Liver (tissue), 9 donors: Measurements from ENCODE around the gene SLC25A21. TPM values are rescaled to one million over a fixed set of nuclear protein-coding genes. Genes with fewer than 3 reads are reported as not detected.
A peak's percentile ranks its signal among the peaks of the same experiment; 100 is the strongest.

Source experiments
- DNase-seq: peaks from one replicate; pipeline ENCODE4 v3.0.0-alpha.2; 2017; ENCODE audit warnings: low spot score
- H3K27ac ChIP-seq, 2 donors: one replicate each; pipeline ENCODE4 v1.7.0; 2013; ENCODE audit warnings: inconsistent platforms in 2 of 2, low read length in 2 of 2, control low read depth in 1 of 2, low read depth in 1 of 2, mild to moderate bottlenecking in 1 of 2
- H3K27me3 ChIP-seq, 4 donors: one replicate each; pipeline versions ENCODE4 v1.6.1 to v1.7.0; 2013; ENCODE audit warnings: low read length in 3 of 4, inconsistent platforms in 1 of 4, mild to moderate bottlenecking in 1 of 4, moderate library complexity in 1 of 4; ENCODE audit not compliant: control insufficient read depth in 4 of 4, insufficient read depth in 4 of 4
- H3K36me3 ChIP-seq, 4 donors: one replicate each; pipeline versions ENCODE4 v1.6.1 to v1.7.0; 2013; ENCODE audit warnings: low read length in 3 of 4, mild to moderate bottlenecking in 3 of 4, low read depth in 1 of 4, moderate library complexity in 1 of 4; ENCODE audit not compliant: control insufficient read depth in 4 of 4, insufficient read depth in 3 of 4
- H3K4me1 ChIP-seq, 4 donors: one replicate each; pipeline versions ENCODE4 v1.6.1 to v1.7.0; 2013; ENCODE audit warnings: low read length in 3 of 4, mild to moderate bottlenecking in 3 of 4, moderate library complexity in 1 of 4; ENCODE audit not compliant: control insufficient read depth in 4 of 4, insufficient read depth in 4 of 4
- H3K4me3 ChIP-seq, 3 donors: one replicate each; pipeline versions ENCODE4 v1.6.1 to v1.7.0; 2013; ENCODE audit warnings: low read length in 3 of 3, control low read depth in 1 of 3, low read depth in 1 of 3, mild to moderate bottlenecking in 1 of 3
- H3K9ac ChIP-seq, 2 donors: one replicate each; pipeline ENCODE4 v1.7.0; 2013; ENCODE audit warnings: low read length in 2 of 2, mild to moderate bottlenecking in 2 of 2, moderate library complexity in 2 of 2, control low read depth in 1 of 2, low read depth in 1 of 2
- H3K9me3 ChIP-seq, 4 donors: one replicate each; pipeline versions ENCODE4 v1.6.1 to v1.7.0; 2013; ENCODE audit warnings: low read length in 3 of 4; ENCODE audit not compliant: control insufficient read depth in 4 of 4
- ATF3 ChIP-seq: IDR thresholded peaks from 2 replicates; pipeline ENCODE4 v1.6.1; 2016; ENCODE audit warnings: antibody characterized with exemption
- CTCF ChIP-seq: fragments of 150-350 bp; IDR thresholded peaks from 2 replicates; pipeline ENCODE4 v1.5.1; 2017; ENCODE audit warnings: improper control_type of control experiment, low read depth, low read length; ENCODE audit not compliant: missing input control
- FOXA1 ChIP-seq: IDR thresholded peaks from 2 replicates; pipeline ENCODE4 v1.6.1; 2016; ENCODE audit warnings: antibody characterized with exemption
- FOXA2 ChIP-seq: IDR thresholded peaks from 2 replicates; pipeline ENCODE4 v1.6.1; 2016; ENCODE audit warnings: antibody characterized with exemption
- GABPA ChIP-seq, 2 donors: IDR thresholded peaks in 1 of 2; conservative IDR thresholded peaks in 1 of 2; 2 replicates each; pipeline ENCODE4 v1.6.1; 2016; ENCODE audit warnings: antibody characterized with exemption in 2 of 2, mild to moderate bottlenecking in 1 of 2, moderate library complexity in 1 of 2
- HNF4A ChIP-seq, 2 donors: conservative IDR thresholded peaks; 2 replicates each; pipeline ENCODE4 v1.6.1; 2016; ENCODE audit warnings: antibody characterized with exemption in 2 of 2, mild to moderate bottlenecking in 2 of 2
- HNF4G ChIP-seq: IDR thresholded peaks from 2 replicates; pipeline ENCODE4 v1.6.1; 2016; ENCODE audit warnings: antibody characterized with exemption
- JUND ChIP-seq, 2 donors: IDR thresholded peaks; 2 replicates each; pipeline ENCODE4 v1.6.1; 2016; ENCODE audit warnings: antibody characterized with exemption in 2 of 2
- NR2F2 ChIP-seq: IDR thresholded peaks from 2 replicates; pipeline ENCODE4 v1.6.1; 2016; ENCODE audit warnings: antibody characterized with exemption
- RAD21 ChIP-seq, 2 donors: IDR thresholded peaks; 2 replicates each; pipeline ENCODE4 v1.6.1; 2016; ENCODE audit warnings: antibody characterized with exemption in 2 of 2, mild to moderate bottlenecking in 2 of 2
- RXRA ChIP-seq, 2 donors: IDR thresholded peaks; 2 replicates each; pipeline ENCODE4 v1.6.1; 2017 to 2018; ENCODE audit warnings: antibody characterized with exemption in 2 of 2, mild to moderate bottlenecking in 1 of 2
- SP1 ChIP-seq: IDR thresholded peaks from 2 replicates; pipeline ENCODE4 v1.6.1; 2018; ENCODE audit warnings: antibody characterized with exemption, mild to moderate bottlenecking
- YY1 ChIP-seq: IDR thresholded peaks from 2 replicates; pipeline ENCODE4 v1.6.1; 2016; ENCODE audit warnings: antibody characterized with exemption, mild to moderate bottlenecking
- ZBTB33 ChIP-seq: IDR thresholded peaks from 2 replicates; pipeline ENCODE4 v1.6.1; 2016; ENCODE audit warnings: antibody characterized with exemption
- WGBS: extraction: QIAGEN DNeasy Blood & Tissue Kit; methylation state at CpG from one replicate; pipeline ENCODE4 v1.1.7; 2013; 5-methylcytosine and 5-hydroxymethylcytosine counted together
- polyA plus RNA-seq, 2 donors: library from polyadenylated mRNA; stranded (reverse) in 1 of 2; unstranded in 1 of 2; fragments of 200-250 nt in 1 of 2; fragments of >200 nt in 1 of 2; fragmentation: Nextera tagmentation in 1 of 2; extraction: Ambion mirVana in 1 of 2; gene quantifications; one replicate each; pipeline versions ENCODE4 v1.2.1 to v1.2.3, GENCODE V29; 2013 to 2015
- total RNA-seq, 2 donors: library from RNA; depleted of rRNA; stranded (reverse); fragments of >200 nt; gene quantifications; one replicate each; pipeline ENCODE4 v1.2.3, GENCODE V29; 2014
- TF ChIP-seq, protein P1 (sequence below): IDR thresholded peaks from 2 replicates; pipeline ENCODE4 v1.6.1; 2016; ENCODE audit warnings: antibody characterized with exemption, mild to moderate bottlenecking
- donor health status: healthy.
- donor health status: healthy.
- donor health status: healthy.
- donor health status: healthy.
- donor health status: healthy.

SLC25A21 gene
- total and polyA plus RNA-seq, 4 donors = 0.13 to 24.3 (median 0.23) TPM

GRCh38 chr14:36941783-36942521, 230.5 kb downstream of the SLC25A21 start:
- no peak overlapping the region for H3K27ac ChIP-seq
- WGBS = 10% methylated on average over 12 of the region's 12 CpGs
- no peak overlapping the region for H3K9ac ChIP-seq
- H3K4me1 ChIP-seq = no peaks in the 10 kb centered on the region
- no peaks in the 10 kb centered on the region for H3K36me3 ChIP-seq
- H3K27me3 ChIP-seq = peaks cover 0 to 3% (median 0%) of the 10 kb centered on the region in 4 donors
- no peak overlapping the region for H3K4me3 ChIP-seq
- TF ChIP-seq CTCF = peak; percentile 85
- TF ChIP-seq RAD21 (IDR thresholded peaks at IDR 0.05) = peak; percentile 85 to 88
- TF ChIP-seq RXRA (IDR thresholded peaks at IDR 0.05) = no peak
- DNase-seq = peak; percentile 83
- H3K9me3 ChIP-seq = no peaks in the 10 kb centered on the region

GRCh38 chr14:36940476-36940875, 231.9 kb downstream of the SLC25A21 start:
- no peaks in the 10 kb centered on the region for H3K36me3 ChIP-seq
- H3K27me3 ChIP-seq = peaks cover 0 to 3% (median 0%) of the 10 kb centered on the region in 4 donors
- H3K9ac ChIP-seq = no peak overlapping the region
- no peaks in the 10 kb centered on the region for H3K9me3 ChIP-seq
- 57% methylated on average over 4 of the region's 4 CpGs for WGBS
- H3K4me3 ChIP-seq = no peak overlapping the region
- H3K4me1 ChIP-seq = no peaks in the 10 kb centered on the region
- TF ChIP-seq SP1 (no peak), GABPA (IDR thresholded peaks at IDR 0.05 in 1 of 2, conservative IDR thresholded peaks at IDR 0.05 in 1 of 2) (no peak), HNF4G (no peak), FOXA1 (no peak), HNF4A (conservative IDR thresholded peaks at IDR 0.05) (no peak), CTCF (no peak), JUND (IDR thresholded peaks at IDR 0.05) (no peak), ZBTB33 (no peak), NR2F2 (no peak), ATF3 (no peak), FOXA2 (no peak), RAD21 (IDR thresholded peaks at IDR 0.05) (no peak), YY1 (no peak)
- TF ChIP-seq, protein P1, sequence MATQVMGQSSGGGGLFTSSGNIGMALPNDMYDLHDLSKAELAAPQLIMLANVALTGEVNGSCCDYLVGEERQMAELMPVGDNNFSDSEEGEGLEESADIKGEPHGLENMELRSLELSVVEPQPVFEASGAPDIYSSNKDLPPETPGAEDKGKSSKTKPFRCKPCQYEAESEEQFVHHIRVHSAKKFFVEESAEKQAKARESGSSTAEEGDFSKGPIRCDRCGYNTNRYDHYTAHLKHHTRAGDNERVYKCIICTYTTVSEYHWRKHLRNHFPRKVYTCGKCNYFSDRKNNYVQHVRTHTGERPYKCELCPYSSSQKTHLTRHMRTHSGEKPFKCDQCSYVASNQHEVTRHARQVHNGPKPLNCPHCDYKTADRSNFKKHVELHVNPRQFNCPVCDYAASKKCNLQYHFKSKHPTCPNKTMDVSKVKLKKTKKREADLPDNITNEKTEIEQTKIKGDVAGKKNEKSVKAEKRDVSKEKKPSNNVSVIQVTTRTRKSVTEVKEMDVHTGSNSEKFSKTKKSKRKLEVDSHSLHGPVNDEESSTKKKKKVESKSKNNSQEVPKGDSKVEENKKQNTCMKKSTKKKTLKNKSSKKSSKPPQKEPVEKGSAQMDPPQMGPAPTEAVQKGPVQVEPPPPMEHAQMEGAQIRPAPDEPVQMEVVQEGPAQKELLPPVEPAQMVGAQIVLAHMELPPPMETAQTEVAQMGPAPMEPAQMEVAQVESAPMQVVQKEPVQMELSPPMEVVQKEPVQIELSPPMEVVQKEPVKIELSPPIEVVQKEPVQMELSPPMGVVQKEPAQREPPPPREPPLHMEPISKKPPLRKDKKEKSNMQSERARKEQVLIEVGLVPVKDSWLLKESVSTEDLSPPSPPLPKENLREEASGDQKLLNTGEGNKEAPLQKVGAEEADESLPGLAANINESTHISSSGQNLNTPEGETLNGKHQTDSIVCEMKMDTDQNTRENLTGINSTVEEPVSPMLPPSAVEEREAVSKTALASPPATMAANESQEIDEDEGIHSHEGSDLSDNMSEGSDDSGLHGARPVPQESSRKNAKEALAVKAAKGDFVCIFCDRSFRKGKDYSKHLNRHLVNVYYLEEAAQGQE = no peak
- H3K27ac ChIP-seq = no peak overlapping the region
- no peak for DNase-seq
